ENCODE data around the gene SYT5. TPM values are rescaled to one million over a fixed set of nuclear protein-coding genes. Genes with fewer than 3 reads are reported as not detected.
A peak's percentile ranks its signal among the peaks of the same experiment; 100 is the strongest.

The SYT5 gene
- total RNA-seq, 1 donor from 2014 or later, result not detected

GRCh38 chr19:55171440-55171839, 8.6 kb downstream of the SYT5 start:
- H3K4me1 ChIP-seq, result peaks cover 0 to 6% of the 10 kb centered on the region in 2 donors
- intact Hi-C loops (cut with DNase I), result no loop called here
- no peak overlapping the region for H3K27ac ChIP-seq
- no peak overlapping the region for H3K4me3 ChIP-seq
- no peaks in the 10 kb centered on the region for H3K9me3 ChIP-seq
- no peak for DNase-seq (ENCODE audit: low spot score in 2 of 2)
- H3K27me3 ChIP-seq, result peaks cover 49% of the 10 kb centered on the region
- H3K36me3 ChIP-seq, result no peaks in the 10 kb centered on the region
- TF ChIP-seq CTCF (IDR thresholded peaks at IDR 0.05), result no peak

GRCh38 chr19:55169136-55169535, 11.0 kb downstream of the SYT5 start:
- Histone ChIP-seq H3K4me1 (peaks cover 0 to 6% of the 10 kb centered on the region in 2 donors), H3K27me3 (peaks cover 37% of the 10 kb centered on the region)
- no peak for DNase-seq (ENCODE audit: low spot score in 2 of 2)

GRCh38 chr19:55166530-55167268, 13.4 kb downstream of the SYT5 start, which contains the start of gene DNAAF3:
Gene DNAAF3, minus strand, starts transcription at chr19:55166613. Its CDS starts 200 bp downstream, at chr19:55166413.
- Histone ChIP-seq H3K36me3 (no peaks in the 10 kb centered on the region), H3K27me3 (peaks cover 32% of the 10 kb centered on the region), H3K4me3 (peak within 1 kb of the TSS; percentile 34 to 47), H3K9me3 (no peaks in the 10 kb centered on the region), H3K27ac (no peak within 1 kb of the TSS), H3K4me1 (no peaks in the 10 kb centered on the region)
- intact Hi-C loops (cut with DNase I), result no loop called here
- TF ChIP-seq CTCF (IDR thresholded peaks at IDR 0.05), result no peak
- DNase-seq (ENCODE audit: low spot score in 2 of 2), result peak; percentile 53 to 90

More at GRCh38 chr19:55169136-55169535, 11.0 kb downstream of the SYT5 start:
- Histone ChIP-seq H3K36me3 (no peaks in the 10 kb centered on the region), H3K27ac (no peak overlapping the region), H3K9me3 (no peaks in the 10 kb centered on the region), H3K4me3 (no peak overlapping the region)
- TF ChIP-seq CTCF (IDR thresholded peaks at IDR 0.05), result no peak
- intact Hi-C loops (cut with DNase I), result no loop called here

GRCh38 chr19:55165952-55166529, 14.0 kb downstream of the SYT5 start:
- peak overlapping the region; percentile 34 to 47 for H3K4me3 ChIP-seq
- no peaks in the 10 kb centered on the region for H3K9me3 ChIP-seq
- H3K27ac ChIP-seq, result no peak overlapping the region
- H3K36me3 ChIP-seq, result no peaks in the 10 kb centered on the region
- peak in 1 of 2 donors; percentile 72 for DNase-seq (ENCODE audit: low spot score in 2 of 2)
- intact Hi-C loops (cut with DNase I), result no loop called here
- no peaks in the 10 kb centered on the region for H3K4me1 ChIP-seq
- H3K27me3 ChIP-seq, result peaks cover 39% of the 10 kb centered on the region
- peak in 1 of 3 experiments; percentile 5 for TF ChIP-seq CTCF (IDR thresholded peaks at IDR 0.05)

- TF ChIP-seq CTCF (IDR thresholded peaks at IDR 0.05), result no peak
- Histone ChIP-seq H3K27ac (no peak overlapping the region), H3K27me3 (peaks cover 30% of the 10 kb centered on the region), H3K36me3 (no peaks in the 10 kb centered on the region), H3K4me1 (no peaks in the 10 kb centered on the region), H3K9me3 (no peaks in the 10 kb centered on the region), H3K4me3 (no peak overlapping the region)
- intact Hi-C loops (cut with DNase I), result no loop called here
- no peak for DNase-seq (ENCODE audit: low spot score in 2 of 2)
Observed at GRCh38 chr19:55161571-55162322, 18.3 kb downstream of the SYT5 start.
